SK-N-SH treated with all-trans-retinoic acid at 6 μM for 48 hours (cell line): ENCODE measurements around the gene FEZF1.

Source experiments
- ATAC-seq: fragments of 200-7000 bp; cut with Tn5 transposase; 3 replicates; pipeline ENCODE4 v1.9.1; 2020; ENCODE audit warnings: mild to moderate bottlenecking, moderate library complexity
- ARNTL ChIP-seq: fragments of 450-650 bp; formaldehyde crosslinking; IDR thresholded peaks from 2 replicates; pipeline ENCODE4 v1.5.0; 2020; ENCODE audit warnings: low read depth, mild to moderate bottlenecking, moderate library complexity, borderline replicate concordance
- BACH2 ChIP-seq: fragments of 250-450 bp; sonication (Bioruptor Pico); IDR thresholded peaks from 2 replicates; pipeline ENCODE4 v1.9.0; 2021; ENCODE audit warnings: mild to moderate bottlenecking, borderline replicate concordance
- ESRRG ChIP-seq: fragments of 250-450 bp; sonication (Bioruptor Pico); IDR thresholded peaks from 2 replicates; pipeline ENCODE4 v1.6.1; 2021; ENCODE audit warnings: mild to moderate bottlenecking
- GLIS3 ChIP-seq: fragments of 250-450 bp; sonication (Bioruptor Pico); IDR thresholded peaks from 2 replicates; pipeline ENCODE4 v1.5.0; 2020; ENCODE audit warnings: mild to moderate bottlenecking, moderate library complexity
- ISL1 ChIP-seq: fragments of 250-450 bp; sonication (Bioruptor Pico); IDR thresholded peaks from 2 replicates; pipeline ENCODE4 v2.1.2; 2022; ENCODE audit warnings: mild to moderate bottlenecking, moderate library complexity
- OSR1 ChIP-seq: fragments of 250-450 bp; sonication (Bioruptor Pico); IDR thresholded peaks from 2 replicates; pipeline ENCODE4 v1.8.0; 2022; ENCODE audit warnings: moderate library complexity, mild to moderate bottlenecking, inconsistent platforms
- PPARA ChIP-seq: fragments of 250-450 bp; sonication (Bioruptor Pico); IDR thresholded peaks from 2 replicates; pipeline ENCODE4 v1.5.0; 2020; ENCODE audit warnings: mild to moderate bottlenecking, borderline replicate concordance
- RARB ChIP-seq: fragments of 250-450 bp; sonication (Bioruptor Pico); IDR thresholded peaks from 2 replicates; pipeline ENCODE4 v1.8.0; 2021; ENCODE audit warnings: mild to moderate bottlenecking, moderate library complexity
- SNAI2 ChIP-seq: fragments of 250-450 bp; sonication (Bioruptor Pico); IDR thresholded peaks from 2 replicates; pipeline ENCODE4 v1.5.0; 2020; ENCODE audit warnings: mild to moderate bottlenecking, moderate library complexity
- TCF4 ChIP-seq: fragments of 250-450 bp; sonication (Bioruptor Pico); IDR thresholded peaks from 2 replicates; pipeline ENCODE4 v1.8.0; 2021; ENCODE audit warnings: mild to moderate bottlenecking, moderate library complexity, borderline replicate concordance
- TOX ChIP-seq: fragments of 250-450 bp; sonication (Bioruptor Pico); IDR thresholded peaks from 2 replicates; pipeline ENCODE4 v1.8.0; 2021; ENCODE audit warnings: mild to moderate bottlenecking, moderate library complexity, borderline replicate concordance
- ZC3H10 ChIP-seq: fragments of 250-450 bp; sonication (Bioruptor Pico); IDR thresholded peaks from 2 replicates; pipeline ENCODE4 v1.5.1; 2021; ENCODE audit warnings: mild to moderate bottlenecking, moderate library complexity
- ZFP3 ChIP-seq: fragments of 250-450 bp; sonication (Bioruptor Pico); IDR thresholded peaks from 2 replicates; pipeline ENCODE4 v1.5.0; 2020; ENCODE audit warnings: mild to moderate bottlenecking, moderate library complexity
- ZFP30 ChIP-seq: fragments of 450-650 bp; formaldehyde crosslinking; IDR thresholded peaks from 2 replicates; pipeline ENCODE4 v1.5.0; 2022; ENCODE audit warnings: mild to moderate bottlenecking, moderate library complexity
- ZNF565 ChIP-seq: fragments of 450-650 bp; formaldehyde crosslinking; conservative IDR thresholded peaks from 2 replicates; pipeline ENCODE4 v1.5.0; 2020; ENCODE audit warnings: low read depth, mild to moderate bottlenecking, moderate library complexity
- ZNF70 ChIP-seq: fragments of 450-650 bp; formaldehyde crosslinking; IDR thresholded peaks from 2 replicates; pipeline ENCODE4 v1.5.0; 2020; ENCODE audit warnings: mild to moderate bottlenecking, moderate library complexity
- ZNF8 ChIP-seq: fragments of 450-650 bp; formaldehyde crosslinking; IDR thresholded peaks from 2 replicates; pipeline ENCODE4 v1.5.0; 2020; ENCODE audit warnings: mild to moderate bottlenecking, moderate library complexity
- TF ChIP-seq, protein P1 (sequence below): fragments of 250-450 bp; sonication (Bioruptor Pico); IDR thresholded peaks from 2 replicates; pipeline ENCODE4 v1.5.0; 2020; ENCODE audit warnings: mild to moderate bottlenecking, moderate library complexity
- TF ChIP-seq, protein P2 (sequence below): fragments of 250-450 bp; sonication (Bioruptor Pico); IDR thresholded peaks from 2 replicates; pipeline ENCODE4 v1.5.1; 2021; ENCODE audit warnings: mild to moderate bottlenecking, moderate library complexity
- TF ChIP-seq, protein P3 (sequence below): fragments of 250-450 bp; sonication (Bioruptor Pico); IDR thresholded peaks from 2 replicates; pipeline ENCODE4 v1.5.1; 2020; ENCODE audit warnings: low read depth, mild to moderate bottlenecking, moderate library complexity
- TF ChIP-seq, protein P4 (sequence below): fragments of 250-450 bp; sonication (Bioruptor Pico); IDR thresholded peaks from 2 replicates; pipeline ENCODE4 v1.8.0; 2021; ENCODE audit warnings: low read depth, mild to moderate bottlenecking, moderate library complexity, borderline replicate concordance

The FEZF1 gene

DNA sequence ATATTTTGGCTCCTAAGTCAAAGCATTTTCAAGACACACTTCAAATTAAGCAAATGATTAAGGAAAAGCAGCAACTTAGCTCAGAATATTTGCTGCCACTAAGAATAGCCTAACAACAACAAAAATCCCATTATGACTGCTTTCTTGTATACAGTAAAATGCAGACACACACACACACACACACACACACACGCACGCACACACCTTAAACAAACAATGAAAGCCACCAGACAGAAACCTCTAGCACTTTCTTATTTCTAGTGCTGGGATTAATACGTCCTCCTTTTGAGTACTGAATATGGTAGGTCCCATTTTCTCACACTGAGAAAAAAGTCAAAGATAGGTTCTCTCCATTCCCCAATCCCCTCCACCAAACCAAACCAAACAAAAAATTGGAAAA is 23.4 kb upstream of the FEZF1 start:
- TF ChIP-seq ZFP30 (CRISPR knock-in tag): no peak
- TF ChIP-seq, protein P1, sequence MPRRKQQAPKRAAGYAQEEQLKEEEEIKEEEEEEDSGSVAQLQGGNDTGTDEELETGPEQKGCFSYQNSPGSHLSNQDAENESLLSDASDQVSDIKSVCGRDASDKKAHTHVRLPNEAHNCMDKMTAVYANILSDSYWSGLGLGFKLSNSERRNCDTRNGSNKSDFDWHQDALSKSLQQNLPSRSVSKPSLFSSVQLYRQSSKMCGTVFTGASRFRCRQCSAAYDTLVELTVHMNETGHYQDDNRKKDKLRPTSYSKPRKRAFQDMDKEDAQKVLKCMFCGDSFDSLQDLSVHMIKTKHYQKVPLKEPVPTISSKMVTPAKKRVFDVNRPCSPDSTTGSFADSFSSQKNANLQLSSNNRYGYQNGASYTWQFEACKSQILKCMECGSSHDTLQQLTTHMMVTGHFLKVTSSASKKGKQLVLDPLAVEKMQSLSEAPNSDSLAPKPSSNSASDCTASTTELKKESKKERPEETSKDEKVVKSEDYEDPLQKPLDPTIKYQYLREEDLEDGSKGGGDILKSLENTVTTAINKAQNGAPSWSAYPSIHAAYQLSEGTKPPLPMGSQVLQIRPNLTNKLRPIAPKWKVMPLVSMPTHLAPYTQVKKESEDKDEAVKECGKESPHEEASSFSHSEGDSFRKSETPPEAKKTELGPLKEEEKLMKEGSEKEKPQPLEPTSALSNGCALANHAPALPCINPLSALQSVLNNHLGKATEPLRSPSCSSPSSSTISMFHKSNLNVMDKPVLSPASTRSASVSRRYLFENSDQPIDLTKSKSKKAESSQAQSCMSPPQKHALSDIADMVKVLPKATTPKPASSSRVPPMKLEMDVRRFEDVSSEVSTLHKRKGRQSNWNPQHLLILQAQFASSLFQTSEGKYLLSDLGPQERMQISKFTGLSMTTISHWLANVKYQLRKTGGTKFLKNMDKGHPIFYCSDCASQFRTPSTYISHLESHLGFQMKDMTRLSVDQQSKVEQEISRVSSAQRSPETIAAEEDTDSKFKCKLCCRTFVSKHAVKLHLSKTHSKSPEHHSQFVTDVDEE: no peak
- TF ChIP-seq, protein P2, sequence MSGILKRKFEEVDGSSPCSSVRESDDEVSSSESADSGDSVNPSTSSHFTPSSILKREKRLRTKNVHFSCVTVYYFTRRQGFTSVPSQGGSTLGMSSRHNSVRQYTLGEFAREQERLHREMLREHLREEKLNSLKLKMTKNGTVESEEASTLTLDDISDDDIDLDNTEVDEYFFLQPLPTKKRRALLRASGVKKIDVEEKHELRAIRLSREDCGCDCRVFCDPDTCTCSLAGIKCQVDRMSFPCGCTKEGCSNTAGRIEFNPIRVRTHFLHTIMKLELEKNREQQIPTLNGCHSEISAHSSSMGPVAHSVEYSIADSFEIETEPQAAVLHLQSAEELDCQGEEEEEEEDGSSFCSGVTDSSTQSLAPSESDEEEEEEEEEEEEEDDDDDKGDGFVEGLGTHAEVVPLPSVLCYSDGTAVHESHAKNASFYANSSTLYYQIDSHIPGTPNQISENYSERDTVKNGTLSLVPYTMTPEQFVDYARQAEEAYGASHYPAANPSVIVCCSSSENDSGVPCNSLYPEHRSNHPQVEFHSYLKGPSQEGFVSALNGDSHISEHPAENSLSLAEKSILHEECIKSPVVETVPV: no peak
- no peak for TF ChIP-seq ZNF565 (CRISPR knock-in tag)
- TF ChIP-seq, protein P3, sequence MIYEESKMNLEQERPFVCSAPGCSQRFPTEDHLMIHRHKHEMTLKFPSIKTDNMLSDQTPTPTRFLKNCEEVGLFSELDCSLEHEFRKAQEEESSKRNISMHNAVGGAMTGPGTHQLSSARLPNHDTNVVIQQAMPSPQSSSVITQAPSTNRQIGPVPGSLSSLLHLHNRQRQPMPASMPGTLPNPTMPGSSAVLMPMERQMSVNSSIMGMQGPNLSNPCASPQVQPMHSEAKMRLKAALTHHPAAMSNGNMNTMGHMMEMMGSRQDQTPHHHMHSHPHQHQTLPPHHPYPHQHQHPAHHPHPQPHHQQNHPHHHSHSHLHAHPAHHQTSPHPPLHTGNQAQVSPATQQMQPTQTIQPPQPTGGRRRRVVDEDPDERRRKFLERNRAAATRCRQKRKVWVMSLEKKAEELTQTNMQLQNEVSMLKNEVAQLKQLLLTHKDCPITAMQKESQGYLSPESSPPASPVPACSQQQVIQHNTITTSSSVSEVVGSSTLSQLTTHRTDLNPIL (CRISPR knock-in tag): no peak
- no peak for TF ChIP-seq BACH2 (CRISPR knock-in tag)
- TF ChIP-seq TCF4 (CRISPR knock-in tag): no peak
- TF ChIP-seq, protein P4, sequence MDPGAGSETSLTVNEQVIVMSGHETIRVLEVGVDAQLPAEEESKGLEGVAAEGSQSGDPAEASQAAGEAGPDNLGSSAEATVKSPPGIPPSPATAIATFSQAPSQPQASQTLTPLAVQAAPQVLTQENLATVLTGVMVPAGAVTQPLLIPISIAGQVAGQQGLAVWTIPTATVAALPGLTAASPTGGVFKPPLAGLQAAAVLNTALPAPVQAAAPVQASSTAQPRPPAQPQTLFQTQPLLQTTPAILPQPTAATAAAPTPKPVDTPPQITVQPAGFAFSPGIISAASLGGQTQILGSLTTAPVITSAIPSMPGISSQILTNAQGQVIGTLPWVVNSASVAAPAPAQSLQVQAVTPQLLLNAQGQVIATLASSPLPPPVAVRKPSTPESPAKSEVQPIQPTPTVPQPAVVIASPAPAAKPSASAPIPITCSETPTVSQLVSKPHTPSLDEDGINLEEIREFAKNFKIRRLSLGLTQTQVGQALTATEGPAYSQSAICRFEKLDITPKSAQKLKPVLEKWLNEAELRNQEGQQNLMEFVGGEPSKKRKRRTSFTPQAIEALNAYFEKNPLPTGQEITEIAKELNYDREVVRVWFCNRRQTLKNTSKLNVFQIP (CRISPR knock-in tag): no peak
- TF ChIP-seq ISL1: no peak
- no peak for TF ChIP-seq SNAI2 (CRISPR knock-in tag)
- TF ChIP-seq GLIS3 (CRISPR knock-in tag): no peak
- TF ChIP-seq PPARA (CRISPR knock-in tag): no peak
- no peak for TF ChIP-seq ESRRG (CRISPR knock-in tag)
- TF ChIP-seq ZC3H10 (CRISPR knock-in tag): no peak
- no peak for TF ChIP-seq ZFP3 (CRISPR knock-in tag)
- no peak for TF ChIP-seq TOX
- TF ChIP-seq OSR1: no peak
- no peak for TF ChIP-seq ARNTL (CRISPR knock-in tag)
- no peak for TF ChIP-seq RARB (CRISPR knock-in tag)
- ATAC-seq: no peak

DNA sequence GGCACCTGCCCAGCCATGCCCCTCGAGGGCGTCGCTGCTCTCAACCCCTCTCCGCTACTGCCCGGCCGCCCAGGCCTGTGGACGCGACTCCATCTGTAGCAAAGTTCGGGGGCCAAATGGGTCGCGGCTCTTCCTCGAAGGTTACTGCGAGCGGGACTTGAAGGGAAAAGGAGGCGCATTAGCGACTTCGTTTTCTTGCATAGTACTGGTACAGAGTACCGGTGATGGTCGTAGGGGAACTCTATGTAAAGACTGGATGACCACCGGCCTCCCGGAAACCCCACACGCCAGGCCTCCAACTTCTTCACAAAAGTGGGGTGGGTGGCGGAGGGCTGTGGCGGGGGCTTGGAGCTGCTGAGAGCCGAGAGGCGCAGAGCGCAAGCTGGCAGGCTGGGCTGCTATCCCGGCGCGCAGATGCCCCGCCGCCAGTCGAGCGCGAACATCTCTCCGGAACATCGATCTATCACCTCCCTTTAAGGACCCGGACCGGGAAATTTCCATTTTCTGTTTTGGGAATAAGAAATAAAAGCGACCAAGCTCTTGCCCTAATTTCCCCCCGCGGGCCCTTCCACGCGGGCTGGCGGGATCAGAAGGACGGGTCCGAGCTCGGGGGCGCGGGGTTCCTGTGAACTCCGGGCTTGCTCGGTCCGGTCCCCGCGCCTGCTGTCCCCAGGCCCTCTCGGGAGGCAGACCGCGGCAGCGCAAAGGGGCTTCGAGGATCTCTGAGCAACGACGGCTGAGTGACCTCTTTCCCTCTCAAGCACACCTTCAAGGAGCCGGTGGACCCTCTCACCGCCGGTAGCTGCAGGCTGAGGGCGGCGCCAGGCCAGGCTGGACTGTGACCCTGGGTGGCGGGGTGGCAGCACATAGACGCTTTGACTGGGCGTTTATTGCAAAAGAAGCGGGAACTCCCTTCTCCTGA is 12.2 kb upstream of the FEZF1 start:
- peak; percentile 36 for ATAC-seq
- TF ChIP-seq ZNF70 (CRISPR knock-in tag) (no peak), PPARA (CRISPR knock-in tag) (no peak), TCF4 (CRISPR knock-in tag) (no peak), ZNF8 (CRISPR knock-in tag) (no peak), TOX (no peak)
- TF ChIP-seq, protein P4 (CRISPR knock-in tag): no peak
